HEK293 (cell line): ENCODE data around the gene TTC7B.

Experiments used
- CTCF ChIP-seq: fragments of 450-650 bp; formaldehyde crosslinking; IDR thresholded peaks from 2 replicates; pipeline ENCODE4 v1.5.1; 2016; ENCODE audit warnings: missing biosample characterization, missing genetic modification characterization
- ZNF629 ChIP-seq: fragments of 450-650 bp; formaldehyde crosslinking; IDR thresholded peaks from 2 replicates; pipeline ENCODE4 v1.5.1; 2017; ENCODE audit warnings: missing biosample characterization, missing genetic modification characterization

DNA sequence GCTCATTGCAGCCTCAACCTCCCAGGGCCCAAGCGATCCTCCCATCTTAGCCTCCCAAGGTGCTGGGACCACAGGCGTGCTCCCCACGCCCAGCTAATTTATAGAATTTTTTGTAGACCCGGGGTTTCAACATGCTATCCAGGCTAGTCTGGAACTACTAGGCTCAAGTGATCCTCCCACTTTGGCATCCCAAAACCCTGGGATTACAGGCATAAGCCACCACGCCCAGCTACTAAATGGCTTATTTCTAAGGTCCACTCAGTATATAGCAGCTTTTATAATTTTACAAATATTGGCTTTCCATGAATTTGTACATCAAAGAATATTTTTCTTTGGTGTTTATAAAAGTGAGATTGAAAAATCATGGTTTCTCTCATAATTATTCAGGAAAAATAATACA is 167.8 kb downstream of the TTC7B start:
- TF ChIP-seq CTCF (tag by site-specific recombination), result no peak
- TF ChIP-seq ZNF629 (tag by site-specific recombination), result no peak
